ENCODE data around the gene RCCD1. TPM values are rescaled to one million over a fixed set of nuclear protein-coding genes. Genes with fewer than 3 reads are reported as not detected.

RCCD1 gene
- total RNA-seq, 1 experiment from 2014 or later = 13.6 TPM

- no peak for DNase-seq (ENCODE audit: low read depth)
Observed at GRCh38 chr15:90966262-90966661, 11.6 kb downstream of the RCCD1 start.

- no peak for DNase-seq (ENCODE audit: low read depth)
Observed at GRCh38 chr15:90967206-90967605, 12.5 kb downstream of the RCCD1 start.

GRCh38 chr15:90968434-90968833 is 13.8 kb downstream of the RCCD1 start:
- DNase-seq (ENCODE audit: low read depth) = no peak

- no peak for DNase-seq (ENCODE audit: low read depth)
Observed at GRCh38 chr15:90970274-90970673, 15.6 kb downstream of the RCCD1 start.

- no peak for DNase-seq (ENCODE audit: low read depth)
Observed at GRCh38 chr15:90972133-90972532, 17.4 kb downstream of the RCCD1 start.

GRCh38 chr15:90974216-90974615 is 19.5 kb downstream of the RCCD1 start:
- no peak for DNase-seq (ENCODE audit: low read depth)

- DNase-seq (ENCODE audit: low read depth) = no peak
Observed at GRCh38 chr15:90979582-90979981, 24.9 kb downstream of the RCCD1 start.

- no peak for DNase-seq (ENCODE audit: low read depth)
Observed at GRCh38 chr15:90981681-90982080, 27.0 kb downstream of the RCCD1 start.

GRCh38 chr15:90982135-90982534 is 27.5 kb downstream of the RCCD1 start:
- no peak for DNase-seq (ENCODE audit: low read depth)

GRCh38 chr15:90986790-90987507 is 32.3 kb downstream of the RCCD1 start:
- DNase-seq (ENCODE audit: low read depth) = no peak

GRCh38 chr15:90987561-90988141 is 33.0 kb downstream of the RCCD1 start:
- DNase-seq (ENCODE audit: low read depth) = no peak

GRCh38 chr15:90988296-90988695 is 33.6 kb downstream of the RCCD1 start:
- DNase-seq (ENCODE audit: low read depth) = no peak

- no peak for DNase-seq (ENCODE audit: low read depth)
Observed at GRCh38 chr15:90989040-90989768, 34.5 kb downstream of the RCCD1 start.

GRCh38 chr15:90990446-90990845 is 35.8 kb downstream of the RCCD1 start:
- DNase-seq (ENCODE audit: low read depth) = no peak

- no peak for DNase-seq (ENCODE audit: low read depth)
Observed at GRCh38 chr15:90991587-90992285, 37.1 kb downstream of the RCCD1 start.

- no peak for DNase-seq (ENCODE audit: low read depth)
Observed at GRCh38 chr15:90994059-90994416, 39.4 kb downstream of the RCCD1 start.

GRCh38 chr15:90994417-90995311 is 40.0 kb downstream of the RCCD1 start, which contains the start of gene PRC1:
PRC1 (minus strand) TSS chr15:90994535; CDS start chr15:90994417, 118 bp downstream.
- peak; percentile 100 for DNase-seq (ENCODE audit: low read depth)

- DNase-seq (ENCODE audit: low read depth) = no peak
Observed at GRCh38 chr15:90998737-90999136, 44.1 kb downstream of the RCCD1 start.

- DNase-seq (ENCODE audit: low read depth) = no peak
Observed at GRCh38 chr15:91001209-91001608, 46.5 kb downstream of the RCCD1 start.

GRCh38 chr15:91007266-91007665 is 52.6 kb downstream of the RCCD1 start:
- no peak for DNase-seq (ENCODE audit: low read depth)

Data from Daoy (cell line).